ENCODE data around the gene NTN4.
"Not testable (repeated sequence)": the region's sequence is repeated elsewhere in the genome, so short reads cannot be mapped to it uniquely, and the experiment has no call there.

Gene NTN4

DNA sequence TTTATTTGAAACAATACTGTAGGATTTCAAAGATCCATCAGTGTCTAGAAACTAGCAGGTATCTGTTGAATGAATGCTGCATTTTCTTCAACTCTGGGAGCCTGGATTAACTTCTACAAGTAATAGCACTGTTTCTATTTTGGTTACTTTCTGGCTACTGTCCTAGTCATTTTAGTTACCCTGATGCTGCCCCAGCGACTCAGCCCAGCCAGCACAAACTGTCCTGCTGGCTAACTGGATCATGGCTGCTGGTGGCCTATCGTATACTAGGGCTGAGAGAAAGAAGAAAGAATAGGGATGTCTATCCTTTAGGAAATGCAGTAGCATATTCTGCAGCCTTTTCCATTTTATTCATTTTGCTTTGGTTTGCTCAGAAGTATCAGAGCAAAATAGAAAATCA lies 53.9 kb downstream of the NTN4 start (continued):
- TF ChIP-seq, protein P1, sequence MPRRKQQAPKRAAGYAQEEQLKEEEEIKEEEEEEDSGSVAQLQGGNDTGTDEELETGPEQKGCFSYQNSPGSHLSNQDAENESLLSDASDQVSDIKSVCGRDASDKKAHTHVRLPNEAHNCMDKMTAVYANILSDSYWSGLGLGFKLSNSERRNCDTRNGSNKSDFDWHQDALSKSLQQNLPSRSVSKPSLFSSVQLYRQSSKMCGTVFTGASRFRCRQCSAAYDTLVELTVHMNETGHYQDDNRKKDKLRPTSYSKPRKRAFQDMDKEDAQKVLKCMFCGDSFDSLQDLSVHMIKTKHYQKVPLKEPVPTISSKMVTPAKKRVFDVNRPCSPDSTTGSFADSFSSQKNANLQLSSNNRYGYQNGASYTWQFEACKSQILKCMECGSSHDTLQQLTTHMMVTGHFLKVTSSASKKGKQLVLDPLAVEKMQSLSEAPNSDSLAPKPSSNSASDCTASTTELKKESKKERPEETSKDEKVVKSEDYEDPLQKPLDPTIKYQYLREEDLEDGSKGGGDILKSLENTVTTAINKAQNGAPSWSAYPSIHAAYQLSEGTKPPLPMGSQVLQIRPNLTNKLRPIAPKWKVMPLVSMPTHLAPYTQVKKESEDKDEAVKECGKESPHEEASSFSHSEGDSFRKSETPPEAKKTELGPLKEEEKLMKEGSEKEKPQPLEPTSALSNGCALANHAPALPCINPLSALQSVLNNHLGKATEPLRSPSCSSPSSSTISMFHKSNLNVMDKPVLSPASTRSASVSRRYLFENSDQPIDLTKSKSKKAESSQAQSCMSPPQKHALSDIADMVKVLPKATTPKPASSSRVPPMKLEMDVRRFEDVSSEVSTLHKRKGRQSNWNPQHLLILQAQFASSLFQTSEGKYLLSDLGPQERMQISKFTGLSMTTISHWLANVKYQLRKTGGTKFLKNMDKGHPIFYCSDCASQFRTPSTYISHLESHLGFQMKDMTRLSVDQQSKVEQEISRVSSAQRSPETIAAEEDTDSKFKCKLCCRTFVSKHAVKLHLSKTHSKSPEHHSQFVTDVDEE (CRISPR knock-in tag; IDR thresholded peaks at IDR 0.05): no peak
- TF ChIP-seq ZFP30 (CRISPR knock-in tag; IDR thresholded peaks at IDR 0.05) (no peak), GLIS3 (CRISPR knock-in tag; IDR thresholded peaks at IDR 0.05) (no peak), TCF4 (CRISPR knock-in tag; IDR thresholded peaks at IDR 0.05; ENCODE audit: borderline replicate concordance) (no peak), BACH2 (CRISPR knock-in tag; IDR thresholded peaks at IDR 0.05; ENCODE audit: borderline replicate concordance) (no peak), ZNF565 (CRISPR knock-in tag; conservative IDR thresholded peaks at IDR 0.05; ENCODE audit: low read depth) (no peak), RARB (CRISPR knock-in tag; IDR thresholded peaks at IDR 0.05) (no peak), ARNTL (CRISPR knock-in tag; IDR thresholded peaks at IDR 0.05; ENCODE audit: borderline replicate concordance, low read depth) (no peak), CSDC2 (CRISPR knock-in tag; IDR thresholded peaks at IDR 0.05) (no peak)

DNA sequence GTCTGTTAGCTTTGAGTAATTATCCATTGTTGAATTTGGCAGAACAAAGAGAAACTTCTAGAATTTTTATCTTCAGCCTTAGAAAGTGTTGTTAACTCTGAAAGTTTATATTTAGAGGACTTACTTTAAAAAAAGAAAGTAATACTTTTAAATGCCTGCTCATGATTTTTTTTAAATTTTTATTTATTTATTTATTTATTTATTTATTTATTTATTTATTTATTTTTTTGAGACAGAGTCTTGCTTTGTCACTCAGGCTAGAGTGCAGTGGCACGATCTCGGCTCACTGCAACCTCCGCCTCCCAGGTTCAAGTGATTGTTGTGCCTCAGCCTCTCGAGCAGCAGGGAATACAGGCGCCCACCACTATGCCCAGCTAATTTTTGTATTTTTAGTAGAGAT lies 54.8 kb downstream of the NTN4 start:
- not testable (repeated sequence) for ATAC-seq

DNA sequence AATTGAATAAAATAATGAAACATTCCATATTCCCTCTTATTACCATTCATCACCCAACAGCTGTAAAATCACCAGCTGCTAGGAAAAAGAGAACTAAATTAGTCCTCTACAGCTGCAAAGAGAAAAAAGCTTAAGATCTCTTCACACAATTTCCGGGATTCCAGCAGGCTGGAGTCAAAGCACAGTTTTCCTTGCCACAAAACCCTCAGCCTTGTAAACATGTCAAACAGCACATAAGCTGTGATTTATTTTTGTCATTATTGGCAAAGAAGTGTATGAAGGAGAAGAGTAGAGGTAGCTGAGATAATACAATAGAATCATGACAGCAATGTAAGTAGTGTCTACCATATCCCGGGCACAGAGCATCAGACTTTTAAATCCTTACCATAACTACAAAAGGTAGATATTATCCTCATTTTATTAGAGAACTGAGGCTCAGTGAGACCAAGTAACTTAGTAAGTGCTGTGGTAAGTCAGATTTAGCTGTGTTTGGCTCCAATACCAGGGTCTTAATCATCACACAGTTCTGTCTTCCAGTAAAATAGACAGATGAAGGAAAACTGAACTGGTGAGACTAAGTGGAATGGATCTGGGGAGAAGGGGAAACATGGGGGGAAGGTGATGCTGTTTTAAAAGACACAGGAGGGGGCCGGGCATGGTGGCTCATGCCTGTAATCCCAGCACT lies 57.3 kb downstream of the NTN4 start:
- no peak for ATAC-seq
- TF ChIP-seq BACH2 (CRISPR knock-in tag; IDR thresholded peaks at IDR 0.05; ENCODE audit: borderline replicate concordance) (no peak), ESRRG (CRISPR knock-in tag; IDR thresholded peaks at IDR 0.05) (no peak), OSR1 (CRISPR knock-in tag; IDR thresholded peaks at IDR 0.05) (no peak)

DNA sequence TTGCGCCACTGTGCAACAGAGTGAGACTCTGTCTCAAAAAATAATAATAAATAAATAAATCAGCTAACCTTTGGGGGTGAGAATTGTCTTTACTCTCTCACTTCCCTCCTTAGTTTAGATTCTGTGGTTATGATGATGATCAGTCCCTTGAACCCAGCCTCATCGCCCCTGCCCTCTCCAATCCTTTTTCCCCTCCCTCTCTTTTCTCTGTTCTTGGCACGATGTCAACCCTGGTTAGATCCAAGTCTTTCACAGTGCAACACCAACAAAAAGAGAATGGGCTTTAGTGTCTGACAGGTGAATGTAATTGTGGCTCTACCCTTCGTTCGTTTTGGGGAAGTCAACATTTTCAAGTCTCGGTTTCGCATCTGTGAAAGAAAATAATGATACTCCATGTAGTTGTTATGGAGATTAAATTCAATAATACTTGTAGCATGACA lies 59.0 kb downstream of the NTN4 start:
- TF ChIP-seq ESRRG (CRISPR knock-in tag; IDR thresholded peaks at IDR 0.05): no peak
- TF ChIP-seq ZNF70 (CRISPR knock-in tag; IDR thresholded peaks at IDR 0.05): no peak
- TF ChIP-seq, protein P2, sequence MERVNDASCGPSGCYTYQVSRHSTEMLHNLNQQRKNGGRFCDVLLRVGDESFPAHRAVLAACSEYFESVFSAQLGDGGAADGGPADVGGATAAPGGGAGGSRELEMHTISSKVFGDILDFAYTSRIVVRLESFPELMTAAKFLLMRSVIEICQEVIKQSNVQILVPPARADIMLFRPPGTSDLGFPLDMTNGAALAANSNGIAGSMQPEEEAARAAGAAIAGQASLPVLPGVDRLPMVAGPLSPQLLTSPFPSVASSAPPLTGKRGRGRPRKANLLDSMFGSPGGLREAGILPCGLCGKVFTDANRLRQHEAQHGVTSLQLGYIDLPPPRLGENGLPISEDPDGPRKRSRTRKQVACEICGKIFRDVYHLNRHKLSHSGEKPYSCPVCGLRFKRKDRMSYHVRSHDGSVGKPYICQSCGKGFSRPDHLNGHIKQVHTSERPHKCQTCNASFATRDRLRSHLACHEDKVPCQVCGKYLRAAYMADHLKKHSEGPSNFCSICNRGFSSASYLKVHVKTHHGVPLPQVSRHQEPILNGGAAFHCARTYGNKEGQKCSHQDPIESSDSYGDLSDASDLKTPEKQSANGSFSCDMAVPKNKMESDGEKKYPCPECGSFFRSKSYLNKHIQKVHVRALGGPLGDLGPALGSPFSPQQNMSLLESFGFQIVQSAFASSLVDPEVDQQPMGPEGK (CRISPR knock-in tag; IDR thresholded peaks at IDR 0.05; ENCODE audit: borderline replicate concordance): no peak
- TF ChIP-seq TCF4 (CRISPR knock-in tag; IDR thresholded peaks at IDR 0.05; ENCODE audit: borderline replicate concordance): no peak
- TF ChIP-seq, protein P3, sequence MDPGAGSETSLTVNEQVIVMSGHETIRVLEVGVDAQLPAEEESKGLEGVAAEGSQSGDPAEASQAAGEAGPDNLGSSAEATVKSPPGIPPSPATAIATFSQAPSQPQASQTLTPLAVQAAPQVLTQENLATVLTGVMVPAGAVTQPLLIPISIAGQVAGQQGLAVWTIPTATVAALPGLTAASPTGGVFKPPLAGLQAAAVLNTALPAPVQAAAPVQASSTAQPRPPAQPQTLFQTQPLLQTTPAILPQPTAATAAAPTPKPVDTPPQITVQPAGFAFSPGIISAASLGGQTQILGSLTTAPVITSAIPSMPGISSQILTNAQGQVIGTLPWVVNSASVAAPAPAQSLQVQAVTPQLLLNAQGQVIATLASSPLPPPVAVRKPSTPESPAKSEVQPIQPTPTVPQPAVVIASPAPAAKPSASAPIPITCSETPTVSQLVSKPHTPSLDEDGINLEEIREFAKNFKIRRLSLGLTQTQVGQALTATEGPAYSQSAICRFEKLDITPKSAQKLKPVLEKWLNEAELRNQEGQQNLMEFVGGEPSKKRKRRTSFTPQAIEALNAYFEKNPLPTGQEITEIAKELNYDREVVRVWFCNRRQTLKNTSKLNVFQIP (CRISPR knock-in tag; IDR thresholded peaks at IDR 0.05; ENCODE audit: borderline replicate concordance, low read depth): no peak
- ATAC-seq: no peak

DNA sequence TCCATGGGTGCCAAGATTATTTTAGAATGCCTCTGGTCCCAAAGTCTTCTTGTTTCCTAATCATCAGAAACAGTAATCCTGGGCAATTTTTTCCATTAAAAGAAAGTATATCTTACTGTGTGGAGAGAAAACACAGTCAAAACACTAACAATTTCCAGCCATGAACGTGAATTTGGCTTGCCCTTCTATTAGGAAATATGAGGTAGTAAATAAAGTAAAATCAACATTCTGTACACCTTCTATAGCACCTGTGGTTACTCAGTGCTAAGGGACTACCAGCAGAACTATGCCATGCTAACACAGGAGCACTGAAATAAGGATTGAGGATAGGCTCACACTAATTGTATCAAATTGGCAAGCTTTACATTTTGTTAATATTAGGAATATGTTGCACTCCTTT lies 60.1 kb downstream of the NTN4 start:
- ATAC-seq: no peak
- TF ChIP-seq, protein P1 (CRISPR knock-in tag; IDR thresholded peaks at IDR 0.05): no peak
- TF ChIP-seq TCF4 (CRISPR knock-in tag; IDR thresholded peaks at IDR 0.05; ENCODE audit: borderline replicate concordance) (no peak), SNAI2 (CRISPR knock-in tag; IDR thresholded peaks at IDR 0.05) (no peak), ZC3H10 (CRISPR knock-in tag; IDR thresholded peaks at IDR 0.05) (no peak)

Data from SK-N-SH treated with all-trans-retinoic acid at 6 μM for 48 hours (cell line).